DMS153 (cell line): ENCODE data around the gene CRYBA4.

Experiments used
- DNase-seq: peaks from one replicate; lab custom pipeline; 2025; lab: John Stamatoyannopoulos, UW

CRYBA4 gene

GRCh38 chr22:26660961-26661578 is 39.3 kb downstream of the CRYBA4 start:
- DNase-seq = peak; percentile 35

GRCh38 chr22:26662160-26662559 is 40.4 kb downstream of the CRYBA4 start:
- no peak for DNase-seq

GRCh38 chr22:26663374-26663923 is 41.7 kb downstream of the CRYBA4 start:
- no peak for DNase-seq

GRCh38 chr22:26665813-26666231 is 44.1 kb downstream of the CRYBA4 start:
- no peak for DNase-seq

- DNase-seq = no peak
These were observed 45.4 kb downstream of the CRYBA4 start for GRCh38 chr22:26667140-26667539.

GRCh38 chr22:26669060-26669481 is 47.3 kb downstream of the CRYBA4 start:
- DNase-seq = no peak

- DNase-seq = no peak
These were observed 48.7 kb downstream of the CRYBA4 start for GRCh38 chr22:26670459-26670858.

GRCh38 chr22:26671317-26672059 is 49.7 kb downstream of the CRYBA4 start:
- DNase-seq = peak; percentile 38

GRCh38 chr22:26672060-26672471 is 50.3 kb downstream of the CRYBA4 start:
- DNase-seq = no peak

GRCh38 chr22:26672590-26673468 is 51.1 kb downstream of the CRYBA4 start:
- DNase-seq = peak; percentile 97

GRCh38 chr22:26673486-26673885 is 51.7 kb downstream of the CRYBA4 start:
- DNase-seq = no peak

- DNase-seq = peak; percentile 27
These were observed 52.7 kb downstream of the CRYBA4 start for GRCh38 chr22:26674211-26675190.

- DNase-seq = no peak
These were observed 54.0 kb downstream of the CRYBA4 start for GRCh38 chr22:26675687-26676268.

GRCh38 chr22:26677217-26677616 is 55.5 kb downstream of the CRYBA4 start:
- DNase-seq = no peak

- DNase-seq = peak; percentile 36
These were observed 57.4 kb downstream of the CRYBA4 start for GRCh38 chr22:26679003-26679629.
